LNCAP (cell line): Measurements from ENCODE around the gene JPH4.

Source experiments
- CTCF ChIP-seq: fragments of 450-650 bp; IDR thresholded peaks from 2 replicates; pipeline ENCODE4 v1.5.1; 2017; ENCODE audit warnings: mild to moderate bottlenecking

The JPH4 gene

GRCh38 chr14:23556700-23557440 is 21.7 kb downstream of the JPH4 start:
- TF ChIP-seq CTCF, result no peak

GRCh38 chr14:23555882-23556699 is 22.5 kb downstream of the JPH4 start, which contains the start of gene THTPA:
Gene THTPA, plus strand, starts transcription at chr14:23556271. Its CDS starts 487 bp downstream, at chr14:23556758.
- TF ChIP-seq CTCF, result no peak

- TF ChIP-seq CTCF, result no peak
Observed at GRCh38 chr14:23555533-23555881, 23.1 kb downstream of the JPH4 start.

GRCh38 chr14:23551266-23552028 is 27.1 kb downstream of the JPH4 start, which contains the start of gene ZFHX2:
Gene ZFHX2, minus strand, starts transcription at chr14:23551765. Its CDS starts 16,440 bp downstream, at chr14:23535325.
- TF ChIP-seq CTCF, result no peak

- no peak for TF ChIP-seq CTCF
Observed at GRCh38 chr14:23550812-23551265, 27.8 kb downstream of the JPH4 start.

GRCh38 chr14:23550131-23550811 is 28.3 kb downstream of the JPH4 start:
- TF ChIP-seq CTCF, result no peak
